Astrocyte of the spinal cord (primary cell): Measurements from ENCODE around the gene OTC.

Source experiments
- DNase-seq: peaks from one replicate; pipeline ENCODE4 v3.0.0; 2011; ENCODE audit warnings: low read depth, low spot score
- H3K4me3 ChIP-seq: 2 replicates; pipeline ENCODE4 v1.5.1; 2011; ENCODE audit warnings: low read depth, mild to moderate bottlenecking, low read length, moderate library complexity
- CTCF ChIP-seq: IDR thresholded peaks from 2 replicates; pipeline ENCODE4 v1.5.1; 2012; ENCODE audit warnings: low read depth, mild to moderate bottlenecking, low read length, inconsistent platforms
- in situ Hi-C: cut with HindIII; loops from 2 replicates; pipeline ENCODE4 v1.10.0; 2017; ENCODE audit warnings: low sequenced_read_pairs

The OTC gene

GRCh38 chrX:38468563-38469157 is 116.3 kb downstream of the OTC start:
- in situ Hi-C loops: no loop called here
- no peak for TF ChIP-seq CTCF
- H3K4me3 ChIP-seq: no peak overlapping the region
- DNase-seq: no peak
